ENCODE data around the gene JPH4. TPM values are rescaled to one million over a fixed set of nuclear protein-coding genes. Genes with fewer than 3 reads are reported as not detected.

Gene JPH4
- total RNA-seq, 1 experiment from 2014 or later, result not detected

- TF ChIP-seq CTCF (IDR thresholded peaks at IDR 0.05; ENCODE audit: insufficient read depth in 1 of 2, low read depth in 1 of 2, low read length in 1 of 2, severe bottlenecking in 1 of 2, unreplicated experiment in 1 of 2), result no peak
- Mint-ChIP-seq H3K27me3 (ENCODE audit: insufficient read depth, unreplicated experiment) (no peaks in the 10 kb centered on the region), H3K9me3 (ENCODE audit: unreplicated experiment) (peaks cover 42% of the 10 kb centered on the region), H3K27ac (ENCODE audit: unreplicated experiment) (no peak overlapping the region), H3K4me1 (ENCODE audit: low read depth, unreplicated experiment) (no peaks in the 10 kb centered on the region), H3K36me3 (ENCODE audit: insufficient read depth, unreplicated experiment) (no peaks in the 10 kb centered on the region), H3K4me3 (ENCODE audit: unreplicated experiment) (no peak overlapping the region)
- Histone ChIP-seq H3K27me3 (replicated peaks; ENCODE audit: control insufficient read depth, insufficient read depth, low read length) (no peaks in the 10 kb centered on the region), H3K9me3 (peaks cover 22% of the 10 kb centered on the region), H3K4me3 (ENCODE audit: low read depth, low read length) (no peak overlapping the region), H3K36me3 (ENCODE audit: control insufficient read depth, insufficient read depth, low read length) (no peaks in the 10 kb centered on the region), H3K4me1 (no peaks in the 10 kb centered on the region)
- no TSS peak for BruUV-seq (replicated peaks)
- intact Hi-C loops (cut with micrococcal nuclease; ENCODE audit: unreplicated experiment), result no loop called here
- POLR2A ChIA-PET, result no interaction called here
- no peak for DNase-seq
- CTCF ChIA-PET, result interaction anchor here (1.2 kb wide), 1 partner anchor 10 kb away, joined by 3 read pairs; no protein-coding TSS in a partner anchor
Observed at GRCh38 chr14:23621932-23622730, 43.5 kb upstream of the JPH4 start.

GRCh38 chr14:23621204-23621931, 42.8 kb upstream of the JPH4 start:
- H3K4me3 Mint-ChIP-seq (ENCODE audit: unreplicated experiment), result no peak overlapping the region
- intact Hi-C loops (cut with micrococcal nuclease; ENCODE audit: unreplicated experiment), result no loop called here
- no peak overlapping the region for H3K27ac Mint-ChIP-seq (ENCODE audit: unreplicated experiment)
- H3K9me3 ChIP-seq, result peaks cover 22% of the 10 kb centered on the region
- H3K4me1 Mint-ChIP-seq (ENCODE audit: low read depth, unreplicated experiment), result no peaks in the 10 kb centered on the region
- TF ChIP-seq CTCF (IDR thresholded peaks at IDR 0.05; ENCODE audit: insufficient read depth in 1 of 2, low read depth in 1 of 2, low read length in 1 of 2, severe bottlenecking in 1 of 2, unreplicated experiment in 1 of 2), result no peak
- ChIA-PET CTCF (interaction anchor here (1.2 kb wide), 1 partner anchor 11 kb away, joined by 3 read pairs; no protein-coding TSS in a partner anchor), POLR2A (no interaction called here)
- H3K27me3 ChIP-seq (replicated peaks; ENCODE audit: control insufficient read depth, insufficient read depth, low read length), result no peaks in the 10 kb centered on the region
- H3K36me3 Mint-ChIP-seq (ENCODE audit: insufficient read depth, unreplicated experiment), result no peaks in the 10 kb centered on the region
- no peaks in the 10 kb centered on the region for H3K36me3 ChIP-seq (ENCODE audit: control insufficient read depth, insufficient read depth, low read length)
- peaks cover 42% of the 10 kb centered on the region for H3K9me3 Mint-ChIP-seq (ENCODE audit: unreplicated experiment)
- no peak overlapping the region for H3K4me3 ChIP-seq (ENCODE audit: low read depth, low read length)
- BruUV-seq (replicated peaks), result no TSS peak
- no peak for DNase-seq
- H3K4me1 ChIP-seq, result no peaks in the 10 kb centered on the region
- no peaks in the 10 kb centered on the region for H3K27me3 Mint-ChIP-seq (ENCODE audit: insufficient read depth, unreplicated experiment)

GRCh38 chr14:23620177-23620702, 41.6 kb upstream of the JPH4 start:
- no peak overlapping the region for H3K27ac Mint-ChIP-seq (ENCODE audit: unreplicated experiment)
- no peak overlapping the region for H3K4me3 ChIP-seq (ENCODE audit: low read depth, low read length)
- peaks cover 11% of the 10 kb centered on the region for H3K9me3 ChIP-seq
- H3K36me3 Mint-ChIP-seq (ENCODE audit: insufficient read depth, unreplicated experiment), result no peaks in the 10 kb centered on the region
- no peak for DNase-seq
- no TSS peak for BruUV-seq (replicated peaks)
- peaks cover 42% of the 10 kb centered on the region for H3K9me3 Mint-ChIP-seq (ENCODE audit: unreplicated experiment)
- no peak for TF ChIP-seq CTCF (IDR thresholded peaks at IDR 0.05; ENCODE audit: insufficient read depth in 1 of 2, low read depth in 1 of 2, low read length in 1 of 2, severe bottlenecking in 1 of 2, unreplicated experiment in 1 of 2)
- intact Hi-C loops (cut with micrococcal nuclease; ENCODE audit: unreplicated experiment), result no loop called here
- no peaks in the 10 kb centered on the region for H3K27me3 Mint-ChIP-seq (ENCODE audit: insufficient read depth, unreplicated experiment)
- ChIA-PET CTCF (no interaction called here), POLR2A (interaction anchor here (0.5 kb wide), 1 partner anchor 8 kb away, joined by 4 read pairs; no protein-coding TSS in a partner anchor)
- no peaks in the 10 kb centered on the region for H3K4me1 ChIP-seq
- no peaks in the 10 kb centered on the region for H3K27me3 ChIP-seq (replicated peaks; ENCODE audit: control insufficient read depth, insufficient read depth, low read length)
- H3K36me3 ChIP-seq (ENCODE audit: control insufficient read depth, insufficient read depth, low read length), result no peaks in the 10 kb centered on the region
- no peak overlapping the region for H3K4me3 Mint-ChIP-seq (ENCODE audit: unreplicated experiment)
- H3K4me1 Mint-ChIP-seq (ENCODE audit: low read depth, unreplicated experiment), result no peaks in the 10 kb centered on the region

All from Caco-2 (cell line).